Fibroblast of lung (primary cell): ENCODE measurements around the gene RARRES2. TPM values are rescaled to one million over a fixed set of nuclear protein-coding genes. Genes with fewer than 3 reads are reported as not detected.

Experiments used
- DNase-seq, 2 donors: peaks; one replicate each; pipeline versions ENCODE4 v3.0.0 to v3.0.0-alpha.2; 2010; ENCODE audit warnings: low read depth in 2 of 2
- H2AFZ ChIP-seq: 2 replicates; pipeline ENCODE4 v1.5.1; 2012; ENCODE audit warnings: low read length, control low read depth, inconsistent platforms
- H3K27ac ChIP-seq: 2 replicates; pipeline ENCODE4 v1.5.1; 2011; ENCODE audit warnings: low read length, control low read depth; ENCODE audit not compliant: insufficient read depth
- H3K27me3 ChIP-seq: 2 replicates; pipeline ENCODE4 v1.5.1; 2011; ENCODE audit warnings: mild to moderate bottlenecking, low read length; ENCODE audit not compliant: control insufficient read depth, insufficient read depth
- H3K36me3 ChIP-seq: 2 replicates; pipeline ENCODE4 v1.5.1; 2011; ENCODE audit warnings: low read length; ENCODE audit not compliant: control insufficient read depth, insufficient read depth
- H3K4me1 ChIP-seq: 2 replicates; pipeline ENCODE4 v1.5.1; 2011; ENCODE audit warnings: low read length; ENCODE audit not compliant: control insufficient read depth, insufficient read depth; ENCODE audit errors: extremely low read depth
- H3K4me2 ChIP-seq: 2 replicates; pipeline ENCODE4 v1.5.1; 2011; ENCODE audit warnings: low read length, control low read depth; ENCODE audit not compliant: insufficient read depth; ENCODE audit errors: extremely low read depth
- H3K4me3 ChIP-seq, 4 experiments: fragments of 200-600 bp in 1 of 4; sonication (generic) in 1 of 4; replicated peaks in 1 of 4; 2 replicates each; pipeline ENCODE4 v1.5.1; 2011 to 2016; ENCODE audit warnings: low read length in 4 of 4, low read depth in 3 of 4, mild to moderate bottlenecking in 3 of 4, control low read depth in 2 of 4, inconsistent platforms in 1 of 4, mixed read lengths in 1 of 4; ENCODE audit not compliant: insufficient read depth in 1 of 4; ENCODE audit errors: control extremely low read depth in 1 of 4
- H3K79me2 ChIP-seq: 2 replicates; pipeline ENCODE4 v1.5.1; 2012; ENCODE audit warnings: mild to moderate bottlenecking, low read length, inconsistent platforms; ENCODE audit not compliant: control insufficient read depth, insufficient read depth
- H3K9ac ChIP-seq: 2 replicates; pipeline ENCODE4 v1.5.1; 2011; ENCODE audit warnings: mild to moderate bottlenecking, low read length, control low read depth; ENCODE audit not compliant: insufficient read depth
- H3K9me3 ChIP-seq: 2 replicates; pipeline ENCODE4 v1.5.1; 2012; ENCODE audit warnings: low read depth, low read length; ENCODE audit not compliant: control insufficient read depth, insufficient read depth
- H4K20me1 ChIP-seq: 2 replicates; pipeline ENCODE4 v1.5.1; 2011; ENCODE audit warnings: low read length; ENCODE audit not compliant: control insufficient read depth, insufficient read depth; ENCODE audit errors: extremely low read depth
- CTCF ChIP-seq, 2 donors: IDR thresholded peaks in 1 of 2; conservative IDR thresholded peaks in 1 of 2; 1 replicate in 1 of 2; 2 replicates in 1 of 2; pipeline ENCODE4 v1.5.1; 2011 to 2012; ENCODE audit warnings: low read length in 2 of 2, control low read depth in 1 of 2, inconsistent platforms in 1 of 2, low read depth in 1 of 2, mild to moderate bottlenecking in 1 of 2
- EZH2 ChIP-seq: IDR thresholded peaks from 2 replicates; pipeline ENCODE4 v1.5.1; 2012; ENCODE audit warnings: low read length, control low read depth, mild to moderate bottlenecking; ENCODE audit errors: missing control alignments
- polyA plus RNA-seq, 2 donors: library from polyadenylated mRNA; depleted of rRNA in 1 of 2; stranded (reverse) in 1 of 2; unstranded in 1 of 2; fragments of >200 nt; gene quantifications; 2 replicates each; pipeline ENCODE4 v1.2.1, GENCODE V29; 2011 to 2012; ENCODE audit warnings: missing spikeins in 1 of 2
- total RNA-seq: library from RNA; depleted of rRNA; stranded (reverse); fragments of >200 nt; gene quantifications from 2 replicates; pipeline ENCODE4 v1.2.1, GENCODE V29; 2014

The RARRES2 gene
- total and polyA plus RNA-seq, 2 donors (not counting 1 experiment from before 2014, with no cell fraction given), result 65.6 to 67.0 TPM

GRCh38 chr7:150332852-150333635, 8.4 kb downstream of the RARRES2 start:
- no peaks in the 10 kb centered on the region for H4K20me1 ChIP-seq
- H3K4me3 ChIP-seq, result no peak overlapping the region
- no peaks in the 10 kb centered on the region for H3K79me2 ChIP-seq
- no peak overlapping the region for H3K27ac ChIP-seq
- H2AFZ ChIP-seq, result no peak overlapping the region
- no peaks in the 10 kb centered on the region for H3K36me3 ChIP-seq
- no peaks in the 10 kb centered on the region for H3K27me3 ChIP-seq
- no peak overlapping the region for H3K9ac ChIP-seq
- H3K9me3 ChIP-seq, result no peaks in the 10 kb centered on the region
- DNase-seq, result no peak
- peaks cover 7% of the 10 kb centered on the region for H3K4me1 ChIP-seq
- H3K4me2 ChIP-seq, result no peak overlapping the region
- TF ChIP-seq CTCF (conservative IDR thresholded peaks at IDR 0.05 in 1 of 2, IDR thresholded peaks at IDR 0.05 in 1 of 2; ENCODE audit: low read depth in 1 of 2, low read length in 2 of 2), result no peak
- no peak for TF ChIP-seq EZH2

- Histone ChIP-seq H3K4me3 (no peak overlapping the region), H3K27ac (no peak overlapping the region), H3K4me1 (peaks cover 2% of the 10 kb centered on the region), H3K9ac (no peak overlapping the region), H3K9me3 (no peaks in the 10 kb centered on the region), H3K4me2 (no peak overlapping the region), H2AFZ (no peak overlapping the region), H3K79me2 (no peaks in the 10 kb centered on the region), H4K20me1 (no peaks in the 10 kb centered on the region), H3K36me3 (no peaks in the 10 kb centered on the region), H3K27me3 (no peaks in the 10 kb centered on the region)
- TF ChIP-seq CTCF (conservative IDR thresholded peaks at IDR 0.05 in 1 of 2, IDR thresholded peaks at IDR 0.05 in 1 of 2; ENCODE audit: low read depth in 1 of 2, low read length in 2 of 2) (no peak), EZH2 (no peak)
- no peak for DNase-seq
These were observed 11.1 kb downstream of the RARRES2 start for GRCh38 chr7:150330211-150330885.

GRCh38 chr7:150329331-150330120, 11.9 kb downstream of the RARRES2 start:
- H3K27ac ChIP-seq, result no peak overlapping the region
- no peaks in the 10 kb centered on the region for H3K27me3 ChIP-seq
- H3K9ac ChIP-seq, result no peak overlapping the region
- H3K9me3 ChIP-seq, result no peaks in the 10 kb centered on the region
- no peaks in the 10 kb centered on the region for H3K4me1 ChIP-seq
- DNase-seq, result no peak
- no peaks in the 10 kb centered on the region for H4K20me1 ChIP-seq
- H3K4me2 ChIP-seq, result no peak overlapping the region
- H2AFZ ChIP-seq, result no peak overlapping the region
- TF ChIP-seq EZH2, result no peak
- TF ChIP-seq CTCF (conservative IDR thresholded peaks at IDR 0.05 in 1 of 2, IDR thresholded peaks at IDR 0.05 in 1 of 2; ENCODE audit: low read depth in 1 of 2, low read length in 2 of 2), result no peak
- no peaks in the 10 kb centered on the region for H3K36me3 ChIP-seq
- H3K79me2 ChIP-seq, result no peaks in the 10 kb centered on the region
- no peak overlapping the region for H3K4me3 ChIP-seq
